Stimulated activated CD8-positive, alpha-beta memory T cell treated with anti-CD3 and anti-CD28 coated beads, Interleukin-12 subunit alpha, Interleukin-12 subunit beta, amount 100 ng/mL, for 4 hours (primary cell): Measurements from ENCODE around the gene MAPK8IP2.

Experiments
- DNase-seq: peaks from one replicate; pipeline ENCODE4 v3.0.0-alpha.2; 2020; ENCODE audit warnings: low read depth

MAPK8IP2 gene

DNA sequence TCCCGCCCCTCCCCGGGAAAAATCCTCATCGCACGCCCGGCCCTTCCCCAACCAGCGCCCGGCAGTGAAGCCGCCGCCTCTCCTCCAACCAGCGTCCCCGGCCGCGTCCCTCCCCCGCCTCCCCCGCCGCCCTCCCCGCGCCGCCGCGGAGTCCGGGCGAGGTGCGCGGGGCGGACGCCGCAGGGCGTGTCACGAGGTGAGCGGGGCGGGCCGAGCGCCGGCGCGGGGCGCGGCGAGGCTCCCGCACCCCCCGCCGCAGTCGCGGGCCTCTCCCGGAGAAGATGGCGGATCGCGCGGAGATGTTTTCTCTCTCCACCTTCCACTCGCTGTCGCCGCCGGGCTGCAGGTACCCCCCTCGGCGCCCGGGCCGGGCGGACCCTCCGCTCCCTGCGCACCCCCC, at the start of gene MAPK8IP2:
TSS of gene MAPK8IP2 (plus strand) at position 256 of the 400 bp plus-strand sequence. CDS start at position 282, 26 bp downstream.
- no peak for DNase-seq

DNA sequence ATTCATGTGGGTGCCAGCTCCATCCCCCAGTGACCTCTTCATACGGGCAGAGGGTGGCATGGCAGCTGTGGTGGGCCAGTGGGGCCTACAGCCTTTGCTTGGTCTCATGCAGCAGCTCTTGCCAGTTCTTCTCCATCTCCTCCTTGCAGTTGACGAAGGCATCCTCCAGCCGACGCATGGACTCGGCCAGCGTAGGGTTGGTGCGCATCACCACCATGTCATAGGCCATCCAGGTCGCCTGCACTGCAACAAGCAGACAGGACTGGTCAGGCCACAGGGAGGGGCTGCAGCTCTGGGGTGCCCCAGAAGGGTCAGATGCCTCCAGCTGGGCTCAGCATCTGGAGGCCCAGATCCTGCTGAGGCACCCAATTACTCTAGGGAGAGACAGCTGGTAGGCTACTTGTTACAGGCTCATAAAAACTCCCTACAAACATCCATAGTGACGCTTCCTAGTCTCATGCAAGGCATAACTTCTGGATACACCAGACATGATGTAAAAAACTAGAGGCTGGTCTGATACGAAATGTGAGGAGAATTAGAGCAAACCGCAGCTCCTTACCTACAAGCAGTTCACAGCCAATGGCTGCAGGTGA, 49.3 kb upstream of the MAPK8IP2 start:
- DNase-seq = no peak

DNA sequence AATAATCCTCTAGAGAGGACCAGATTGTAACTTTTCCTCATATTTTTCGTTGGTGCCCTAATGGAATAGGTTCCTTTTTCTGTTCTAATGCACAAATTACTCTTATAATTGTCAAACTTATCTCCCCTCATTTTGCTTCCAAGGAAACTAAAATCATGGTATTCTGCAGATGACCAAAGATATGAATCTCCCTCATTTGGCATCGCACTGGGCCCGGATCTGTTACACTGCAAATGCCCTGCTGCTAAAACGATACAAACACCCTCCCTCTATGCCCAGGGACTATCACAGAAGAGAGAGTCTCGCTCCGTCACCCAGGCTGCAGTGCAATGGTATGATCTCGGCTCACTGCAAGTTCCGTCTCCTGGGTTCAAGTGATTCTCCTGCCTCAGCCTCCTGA, 47.3 kb upstream of the MAPK8IP2 start:
- DNase-seq = no peak

DNA sequence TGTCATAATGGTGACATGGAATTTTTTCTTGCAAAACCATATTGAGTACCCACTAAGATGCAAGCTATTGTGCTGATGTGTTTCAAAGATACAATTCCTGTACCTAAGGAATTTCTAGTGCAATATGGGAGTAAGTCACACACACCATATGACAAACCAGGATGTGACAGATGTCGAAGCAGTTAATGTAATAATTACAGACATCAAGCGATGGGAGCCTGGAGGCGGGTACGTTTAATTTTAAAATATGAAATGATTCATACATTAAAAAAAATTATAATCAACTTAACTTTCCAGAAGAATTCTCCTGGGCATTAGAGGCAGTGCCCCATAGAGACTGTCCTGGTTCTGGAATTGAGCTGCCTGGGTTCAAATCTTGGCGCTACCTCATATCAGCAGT, 43.9 kb upstream of the MAPK8IP2 start:
- DNase-seq = no peak

DNA sequence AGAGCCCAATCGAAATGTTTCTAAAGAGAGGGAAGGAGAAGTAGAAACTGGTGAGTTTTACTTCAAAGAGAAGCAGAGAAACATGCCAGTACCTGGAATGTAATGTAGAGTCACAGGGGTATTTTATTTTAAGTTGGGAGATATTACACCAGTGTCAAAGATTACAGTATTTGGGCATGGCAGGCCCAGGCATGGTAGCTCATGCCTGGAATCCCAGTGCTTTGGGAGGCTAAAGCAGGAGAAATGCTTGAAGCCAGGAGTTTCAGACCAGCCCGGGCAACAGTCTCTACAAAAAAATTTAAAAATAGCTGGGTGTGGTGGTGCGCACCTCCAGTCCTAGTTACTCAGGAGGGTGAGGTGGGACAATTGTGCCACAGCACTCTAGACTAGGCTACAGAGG, 40.6 kb upstream of the MAPK8IP2 start:
- no peak for DNase-seq

DNA sequence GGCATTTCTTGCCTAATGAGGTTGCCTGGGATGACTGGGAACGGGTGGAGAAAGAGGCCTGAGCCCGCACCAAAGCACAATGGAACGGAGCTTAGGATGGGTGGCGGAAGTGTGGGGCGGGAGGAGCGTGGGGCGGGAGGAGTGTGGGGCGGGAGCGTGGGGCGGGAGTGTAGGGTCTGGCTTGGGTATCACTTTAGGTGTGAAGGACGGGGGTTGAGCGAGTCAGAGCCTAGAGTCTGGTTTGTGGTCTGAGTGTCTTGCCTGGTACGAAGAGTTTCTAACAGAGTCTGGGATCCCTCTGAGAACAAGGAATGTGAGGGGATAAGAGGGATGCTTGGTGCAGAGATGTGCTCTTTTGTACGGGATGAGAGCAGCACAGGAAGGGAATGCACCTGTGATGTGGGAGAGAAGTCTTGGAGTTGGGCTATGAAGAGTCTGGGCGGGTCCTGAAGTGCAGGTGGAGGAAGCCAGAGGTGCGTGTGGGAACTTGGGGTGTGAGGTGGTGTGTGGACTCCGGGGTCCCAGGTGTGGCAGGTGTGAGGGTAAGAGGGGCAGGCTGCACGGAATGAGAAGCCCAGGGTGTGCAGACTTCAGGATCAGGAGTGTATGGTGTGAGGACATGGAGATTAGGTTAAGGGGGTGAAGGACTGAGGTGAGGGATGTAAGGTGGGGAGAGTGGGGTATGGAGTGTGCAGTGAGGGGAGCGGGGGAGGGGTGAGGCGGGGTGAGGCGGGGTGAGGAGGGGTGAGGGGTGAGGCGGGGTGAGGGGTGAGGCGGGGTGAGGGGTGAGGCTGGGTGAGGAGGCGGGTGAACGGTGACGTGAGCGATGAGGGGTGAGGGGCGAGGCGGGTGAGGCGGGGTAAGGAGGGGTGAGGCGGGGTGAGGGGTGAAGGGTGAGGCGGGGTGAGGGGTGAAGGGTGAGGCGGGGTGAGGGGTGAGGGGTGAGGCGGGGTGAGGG, 38.9 kb upstream of the MAPK8IP2 start:
- no peak for DNase-seq

DNA sequence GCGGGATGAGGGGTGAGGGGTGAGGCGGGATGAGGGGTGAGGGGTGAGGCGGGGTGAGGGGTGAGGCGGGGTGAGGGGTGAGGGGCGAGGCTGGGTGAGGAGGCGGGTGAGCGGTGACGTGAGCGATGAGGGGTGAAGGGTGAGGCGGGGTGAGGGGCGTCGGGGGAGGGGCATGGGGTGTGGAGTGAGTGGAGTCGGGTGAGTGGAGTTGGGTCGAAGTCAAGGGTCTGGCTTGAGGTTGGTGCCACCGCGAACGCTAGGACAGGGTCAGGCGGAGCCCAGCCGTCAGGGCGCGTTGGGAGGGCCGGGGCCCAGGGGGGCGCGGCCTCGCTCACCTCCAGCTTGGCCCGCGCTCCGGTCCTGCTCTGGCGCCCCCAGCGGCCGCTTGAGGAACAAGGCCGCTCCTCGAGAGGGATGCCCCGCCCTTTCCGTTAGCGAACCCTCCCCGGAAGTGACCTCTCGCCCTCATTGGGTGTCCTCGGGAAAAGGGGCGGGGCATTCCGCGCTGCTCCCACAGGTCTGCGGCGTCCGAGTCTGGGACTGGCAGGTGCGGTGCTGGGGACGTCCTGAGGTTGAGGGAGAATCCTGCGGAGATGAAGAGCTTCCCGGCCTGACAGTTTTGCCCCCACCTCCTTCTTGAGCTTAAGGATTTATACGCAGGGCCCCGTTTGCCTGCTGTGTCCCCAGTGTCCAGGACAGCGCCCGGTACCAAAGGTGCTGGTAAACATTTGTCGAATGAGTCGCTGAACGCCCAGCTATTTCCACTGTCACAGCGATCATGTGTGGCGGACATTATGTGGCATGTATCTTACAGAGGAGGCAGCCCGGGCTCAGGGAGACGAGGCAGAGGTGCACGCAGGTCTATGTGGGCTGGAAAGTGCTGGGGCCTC, 37.8 kb upstream of the MAPK8IP2 start, which contains the start of gene SYCE3:
TSS of gene SYCE3 (minus strand) at position 397 of the 890 bp plus-strand sequence. CDS start 6,514 bp downstream, outside the sequence.
- peak; percentile 92 for DNase-seq

DNA sequence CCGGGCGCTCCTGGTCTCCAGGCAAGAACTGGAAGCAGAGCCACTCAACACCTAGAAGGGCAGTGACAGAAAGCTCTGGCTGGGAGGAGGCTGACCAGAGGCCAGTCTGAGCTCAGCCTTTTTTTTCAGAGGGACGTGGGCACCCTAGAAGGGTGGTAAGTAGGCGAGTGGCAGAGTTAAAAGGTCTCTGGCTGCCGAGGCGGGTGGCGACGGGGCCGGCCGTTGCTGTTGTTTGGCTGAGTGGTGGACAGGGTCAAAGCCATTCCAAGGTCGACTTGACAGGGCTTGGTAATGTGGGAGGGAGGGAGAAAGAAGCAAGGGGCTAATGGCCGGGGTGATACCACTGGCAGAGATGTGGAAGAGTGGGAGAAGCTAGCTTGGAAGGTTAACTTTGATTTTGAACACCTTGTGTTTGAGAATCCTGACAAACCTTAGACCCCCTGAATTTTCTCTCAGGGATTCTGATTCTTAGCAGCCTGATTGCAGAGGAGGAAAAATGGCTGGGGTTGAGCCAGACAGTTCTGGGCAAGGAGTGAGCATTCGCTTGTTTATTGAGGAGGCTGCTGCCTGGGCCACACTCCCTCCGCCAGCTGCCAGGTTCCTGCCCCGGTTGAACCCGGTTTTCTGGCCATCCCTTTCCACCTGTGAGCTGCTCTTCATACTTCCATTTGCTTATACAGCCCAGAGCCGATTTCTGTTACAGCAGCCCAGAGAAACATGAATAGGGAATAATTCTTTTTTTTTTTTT, 37.0 kb upstream of the MAPK8IP2 start:
- DNase-seq = no peak

DNA sequence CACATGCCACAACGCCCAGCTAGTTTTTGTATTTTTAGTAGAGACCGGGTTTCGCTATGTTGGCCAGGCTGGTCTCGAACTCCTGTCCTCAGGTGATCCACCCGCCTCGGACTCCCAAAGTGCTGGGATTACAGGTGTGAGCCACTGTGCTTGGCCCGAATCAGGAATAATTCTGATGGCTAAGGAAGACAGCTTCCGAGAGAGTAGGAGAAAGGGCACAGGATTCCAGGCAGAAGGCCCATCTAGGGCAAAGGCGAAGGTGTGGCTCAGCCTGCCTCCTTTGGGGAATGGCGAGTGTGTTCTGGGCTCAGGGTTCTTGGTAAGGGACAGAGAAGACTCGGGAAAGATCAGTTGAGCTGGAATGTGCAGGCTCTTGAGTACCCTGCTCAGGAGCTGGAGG, 36.3 kb upstream of the MAPK8IP2 start:
- no peak for DNase-seq

DNA sequence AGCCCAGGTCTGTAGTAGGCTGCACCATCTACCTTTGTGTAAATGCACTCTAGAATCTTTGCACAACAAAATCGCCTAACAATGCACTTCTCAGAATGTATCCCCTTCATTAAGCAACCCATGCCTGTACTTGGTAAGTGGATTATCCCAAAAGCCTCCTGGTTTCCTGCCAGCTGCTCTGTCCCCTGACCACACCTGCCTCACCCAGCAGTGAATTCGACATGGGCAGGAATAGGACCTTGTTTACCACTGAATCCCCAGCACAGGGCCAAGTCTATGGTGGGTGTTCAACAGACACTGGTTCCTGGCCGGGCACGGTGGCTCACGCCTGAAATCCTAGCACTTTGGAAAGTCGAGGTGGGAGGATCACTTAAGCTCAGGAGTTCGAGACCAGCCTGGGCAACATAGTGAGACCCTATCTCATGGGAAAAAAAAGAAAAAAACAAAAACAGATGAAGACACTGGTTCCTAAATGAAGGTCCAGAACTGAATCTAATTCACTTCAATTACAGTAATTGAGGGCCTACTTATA, 32.8 kb upstream of the MAPK8IP2 start:
- DNase-seq = no peak

DNA sequence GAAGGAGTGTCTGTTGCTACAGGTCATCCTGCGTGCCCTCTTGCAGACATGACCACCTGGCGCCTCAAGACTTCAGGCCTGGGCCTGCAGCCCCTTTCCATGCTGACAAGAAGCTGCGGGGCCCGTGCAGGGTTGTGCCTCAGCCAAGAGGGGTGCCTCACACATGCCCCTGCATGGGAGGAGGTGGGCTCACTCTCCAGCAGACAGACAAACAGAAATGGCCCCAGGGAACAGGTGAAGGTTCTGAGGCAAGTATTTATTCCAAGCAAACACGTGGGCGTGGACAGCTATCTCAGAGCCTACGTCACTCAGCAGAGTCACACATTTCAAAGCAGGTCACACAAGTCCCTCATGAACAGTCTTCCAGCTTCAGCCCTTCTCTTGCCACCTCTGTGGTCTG, 32.0 kb upstream of the MAPK8IP2 start:
- no peak for DNase-seq

DNA sequence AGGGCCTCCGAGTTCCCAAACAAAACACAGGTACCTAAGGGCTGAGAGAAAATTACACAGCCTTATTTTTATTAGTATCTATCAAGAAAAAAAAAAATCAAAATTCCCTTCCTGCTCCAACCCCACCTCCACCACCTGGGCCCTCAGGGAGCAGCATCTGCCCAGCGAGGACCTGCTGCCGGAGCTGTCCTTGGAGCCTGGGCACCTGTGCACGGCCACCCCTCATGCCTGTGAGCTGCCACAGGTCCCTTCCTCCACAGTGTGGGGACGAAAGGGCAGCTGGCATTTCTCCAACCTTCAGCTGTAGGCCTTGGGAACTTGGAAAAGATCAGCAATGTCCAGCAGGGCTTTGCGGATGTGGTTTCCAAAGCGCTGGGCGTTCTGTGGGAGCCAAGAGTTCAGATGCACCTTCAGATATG, 31.5 kb upstream of the MAPK8IP2 start:
- DNase-seq = no peak

DNA sequence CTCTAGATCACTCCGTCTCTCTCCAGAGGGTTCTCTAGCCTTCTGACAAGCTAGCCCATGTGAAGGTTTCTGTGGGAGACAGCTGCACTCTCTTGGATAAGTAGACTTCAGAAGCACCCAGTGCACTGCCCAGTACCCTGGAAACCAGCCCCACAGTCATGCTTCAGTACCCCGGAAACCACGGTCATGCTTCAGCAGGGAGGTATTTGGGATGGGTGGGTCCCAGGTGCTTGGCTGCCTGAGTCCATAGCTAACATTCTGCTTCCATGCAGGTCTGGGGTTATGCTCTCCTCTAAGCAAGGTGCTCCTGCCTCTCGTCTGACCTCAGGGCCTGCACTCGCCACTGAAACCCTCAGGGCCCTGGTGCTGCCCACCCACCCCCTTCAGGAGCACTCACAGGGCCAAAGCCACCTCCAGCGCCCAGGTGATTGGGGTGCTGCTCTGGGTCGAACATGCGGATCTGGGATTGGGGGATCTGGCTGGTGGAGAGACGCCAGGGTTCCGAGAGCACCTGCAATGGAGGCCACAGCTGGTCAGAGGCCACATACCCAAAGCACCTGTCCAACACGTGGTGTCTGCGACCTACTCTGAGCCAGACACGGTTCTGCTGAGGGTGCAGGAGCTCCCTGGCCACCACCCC, 30.6 kb upstream of the MAPK8IP2 start:
- DNase-seq = no peak

DNA sequence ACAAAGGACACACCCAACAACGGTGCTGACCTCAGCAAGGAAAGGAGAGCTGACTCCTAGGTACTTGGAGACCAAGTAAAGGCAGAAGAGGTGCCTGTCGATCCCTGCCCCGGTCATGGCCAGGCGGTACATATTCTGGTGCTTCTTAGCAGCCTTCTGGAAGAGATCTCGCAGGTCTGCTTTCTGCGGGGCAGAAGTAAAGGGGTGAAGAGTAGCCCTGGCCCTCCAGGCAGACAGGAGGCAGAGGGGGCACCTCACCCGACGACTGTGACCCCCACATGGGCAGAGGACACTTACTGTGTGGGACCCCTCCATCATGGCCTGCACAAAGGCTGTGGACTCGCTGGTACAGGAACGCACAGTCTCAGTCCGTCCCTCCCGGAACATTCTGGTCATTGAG, 29.7 kb upstream of the MAPK8IP2 start:
- DNase-seq = no peak

DNA sequence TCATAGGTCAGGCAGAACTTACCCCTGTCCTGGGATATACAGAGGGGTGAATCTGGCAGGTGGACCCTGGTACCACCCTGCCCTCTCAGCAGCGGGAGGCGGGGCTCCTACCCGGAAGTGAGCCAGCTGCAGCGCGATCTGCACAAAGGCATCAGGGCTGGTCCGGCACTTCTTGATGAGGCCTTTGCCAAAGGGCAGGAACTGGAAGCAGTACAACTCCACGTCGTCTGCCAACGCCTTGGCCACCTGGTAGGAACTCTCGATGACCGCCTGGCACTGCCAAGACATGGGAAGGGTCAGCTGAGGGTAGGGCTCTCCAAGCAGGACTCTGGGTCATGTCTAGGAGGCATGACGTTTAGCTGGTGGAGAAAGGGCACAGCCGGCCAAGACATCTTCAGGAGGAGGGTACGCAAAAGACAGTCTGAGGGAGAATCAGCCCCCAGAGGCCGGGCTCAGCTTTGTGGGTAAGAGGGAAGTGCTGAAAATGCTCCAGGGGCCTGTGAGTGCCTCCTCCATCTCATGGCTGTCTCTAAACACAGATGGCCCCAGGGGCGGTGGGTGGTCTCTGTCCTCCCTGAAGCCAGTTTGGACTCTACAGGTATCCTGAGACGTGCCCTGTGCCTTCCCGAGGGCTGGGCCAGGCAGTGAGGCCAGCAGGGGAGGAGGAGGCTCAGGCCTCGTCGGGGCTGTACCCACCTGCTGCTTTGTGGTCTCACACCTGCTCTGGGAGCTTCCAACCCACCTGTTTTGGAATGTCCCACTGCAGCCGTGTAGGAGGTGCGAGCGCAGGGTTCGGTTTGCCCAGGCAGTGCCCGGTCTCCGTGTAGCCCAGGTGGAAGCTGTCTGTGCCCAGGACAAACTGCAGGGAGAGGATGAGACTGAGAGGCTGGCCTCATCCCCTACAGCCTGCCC, 29.1 kb upstream of the MAPK8IP2 start:
- no peak for DNase-seq

DNA sequence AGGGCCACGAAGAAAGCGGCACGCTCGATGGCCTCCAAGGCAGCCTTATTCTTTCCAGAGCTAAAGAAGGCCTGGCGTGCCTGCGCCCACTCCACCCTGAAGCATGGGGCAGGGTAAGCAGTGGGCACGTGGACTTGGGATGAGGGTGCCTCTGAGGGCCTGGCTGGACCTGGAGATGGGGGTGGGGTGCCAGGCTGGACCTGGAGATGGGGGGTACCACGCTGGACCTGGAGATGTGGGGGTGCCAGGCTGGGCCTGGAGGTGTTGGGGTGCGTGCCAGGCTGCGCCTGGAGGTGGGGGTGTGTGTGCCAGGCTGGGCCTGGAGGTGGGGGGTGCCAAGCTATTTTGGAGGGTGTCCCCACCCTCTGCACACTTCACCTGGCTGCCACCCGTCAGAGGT, 27.6 kb upstream of the MAPK8IP2 start:
- DNase-seq = no peak

DNA sequence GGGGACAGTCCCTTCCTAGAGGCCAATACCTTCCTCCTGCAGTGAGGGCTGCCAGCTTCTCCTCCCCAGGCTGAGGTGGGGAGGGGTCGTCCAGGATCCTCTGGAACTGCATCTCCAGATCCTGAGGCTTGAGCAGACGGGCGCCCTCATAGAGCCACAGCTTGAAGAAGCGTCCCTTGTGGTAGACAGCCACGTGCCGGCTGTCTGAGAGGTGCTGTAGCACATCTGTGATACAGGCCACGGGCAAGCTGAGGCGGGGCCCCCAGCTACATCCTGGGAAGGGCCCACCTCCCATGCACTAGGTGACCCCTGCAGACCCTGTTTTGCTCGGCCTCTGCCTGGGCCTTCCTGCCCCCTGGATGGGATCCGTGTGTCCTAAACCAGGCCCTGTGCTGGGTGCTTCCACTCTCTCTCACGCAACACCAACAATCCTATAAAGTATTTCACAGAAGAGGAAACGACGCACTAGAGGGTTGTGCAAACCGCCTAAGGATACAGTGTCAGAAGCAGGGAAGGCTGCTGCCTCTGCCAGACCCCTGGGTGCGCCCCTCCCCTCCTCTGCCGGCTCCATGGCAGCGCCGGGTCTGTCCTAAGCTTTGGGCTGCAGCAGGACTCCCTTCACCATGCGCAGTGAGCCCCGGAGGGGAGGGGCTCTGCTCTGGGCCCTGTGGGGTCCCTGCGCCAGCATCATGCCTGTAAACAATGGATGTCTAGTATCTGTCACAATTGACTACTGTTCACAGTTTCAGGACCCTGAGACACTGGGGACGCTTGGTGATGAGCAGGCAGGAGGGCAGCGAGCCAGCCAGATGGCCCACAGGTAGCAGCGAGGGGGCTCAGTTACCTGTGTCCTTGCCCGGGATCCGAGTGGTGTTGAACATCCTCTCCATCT, 26.9 kb upstream of the MAPK8IP2 start:
- DNase-seq = no peak

DNA sequence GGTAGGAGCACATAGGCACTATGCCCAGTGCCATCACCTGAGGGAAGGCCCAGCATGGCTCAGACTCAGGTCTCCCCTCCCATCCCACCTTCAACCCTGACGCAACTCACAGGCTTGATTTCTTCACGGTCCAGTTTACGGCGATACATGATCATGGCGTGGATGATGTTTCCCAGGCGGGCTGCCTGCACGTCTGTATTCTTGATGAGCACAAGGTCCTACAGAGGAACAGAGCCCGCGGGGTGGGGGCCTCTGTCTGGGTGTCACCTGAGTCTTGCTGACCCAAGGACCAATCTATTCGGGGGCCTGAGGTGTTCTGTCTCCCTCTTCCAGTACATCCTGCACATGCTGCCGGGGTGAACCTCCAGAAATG, 26.2 kb upstream of the MAPK8IP2 start:
- DNase-seq = no peak
